D341Med (cell line): Measurements from ENCODE around the gene KLHL42.
"Not testable (repeated sequence)": the region's sequence is repeated elsewhere in the genome, so short reads cannot be mapped to it uniquely, and the experiment has no call there.

ENCODE experiments used
- DNase-seq: peaks from one replicate; pipeline ENCODE4 v3.0.0; 2012; ENCODE audit warnings: low spot score

The KLHL42 gene

DNA sequence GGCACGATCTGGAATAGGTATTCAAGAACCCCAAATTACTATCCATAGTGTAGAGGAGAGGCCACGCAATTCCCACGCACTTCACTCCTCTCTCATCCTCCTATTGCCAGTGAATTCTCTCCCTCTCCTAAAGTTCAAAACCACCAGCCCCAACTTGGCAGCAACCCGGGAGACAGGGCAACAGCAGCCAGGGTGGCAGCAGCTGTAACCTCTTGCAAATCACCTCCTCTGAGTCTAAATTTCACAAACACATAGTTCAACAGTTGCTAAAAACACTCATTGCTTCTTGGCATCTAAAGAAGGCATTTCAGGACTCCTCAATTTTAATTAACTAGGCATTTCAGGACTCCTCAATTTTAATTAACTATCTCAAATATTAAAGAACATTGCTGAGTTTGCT lies 37.7 kb downstream of the KLHL42 start:
- no peak for DNase-seq

DNA sequence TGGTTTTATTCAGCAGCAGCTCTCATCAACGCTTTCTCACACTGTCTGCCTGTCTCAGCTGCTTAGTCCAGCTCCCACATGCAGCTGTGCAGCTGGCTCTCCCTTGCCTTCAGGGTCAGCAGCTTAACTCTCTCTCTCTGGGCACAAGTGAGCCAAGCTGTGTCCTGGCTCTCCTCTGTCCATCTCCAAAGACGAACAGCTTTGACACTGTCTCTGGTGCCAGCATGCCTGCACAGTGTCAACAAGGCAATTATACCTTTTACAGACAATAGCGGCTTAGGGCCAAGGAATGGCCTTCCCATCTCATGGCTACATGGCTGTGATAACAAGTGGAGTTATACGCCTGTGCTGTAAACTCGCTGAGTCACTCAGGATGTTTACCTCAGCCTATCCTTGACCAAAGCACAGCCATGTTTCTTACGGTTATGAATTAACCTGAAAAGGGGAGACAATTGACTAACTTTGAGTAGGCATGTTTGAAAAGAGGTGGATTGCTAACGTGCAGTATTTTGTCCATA lies 38.4 kb downstream of the KLHL42 start:
- no peak for DNase-seq

DNA sequence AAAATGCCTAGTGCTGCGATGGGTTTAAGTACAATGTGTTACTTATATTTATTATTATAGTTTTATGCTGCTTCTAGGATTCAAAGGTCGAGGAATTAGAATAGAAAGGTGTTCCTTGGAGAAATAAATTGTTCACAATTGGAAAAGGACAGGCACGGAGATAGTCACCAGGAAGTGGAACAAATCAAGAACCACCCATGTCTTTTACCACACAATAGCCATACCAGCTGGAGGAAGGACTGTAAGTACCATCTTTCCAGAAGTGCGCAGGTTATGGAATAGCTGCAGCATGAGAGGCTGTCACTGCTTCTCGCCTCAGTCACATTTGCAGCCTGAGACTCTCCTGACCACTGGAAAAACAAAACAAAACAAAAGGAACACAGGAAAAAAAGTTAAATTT lies 40.5 kb downstream of the KLHL42 start:
- no peak for DNase-seq

DNA sequence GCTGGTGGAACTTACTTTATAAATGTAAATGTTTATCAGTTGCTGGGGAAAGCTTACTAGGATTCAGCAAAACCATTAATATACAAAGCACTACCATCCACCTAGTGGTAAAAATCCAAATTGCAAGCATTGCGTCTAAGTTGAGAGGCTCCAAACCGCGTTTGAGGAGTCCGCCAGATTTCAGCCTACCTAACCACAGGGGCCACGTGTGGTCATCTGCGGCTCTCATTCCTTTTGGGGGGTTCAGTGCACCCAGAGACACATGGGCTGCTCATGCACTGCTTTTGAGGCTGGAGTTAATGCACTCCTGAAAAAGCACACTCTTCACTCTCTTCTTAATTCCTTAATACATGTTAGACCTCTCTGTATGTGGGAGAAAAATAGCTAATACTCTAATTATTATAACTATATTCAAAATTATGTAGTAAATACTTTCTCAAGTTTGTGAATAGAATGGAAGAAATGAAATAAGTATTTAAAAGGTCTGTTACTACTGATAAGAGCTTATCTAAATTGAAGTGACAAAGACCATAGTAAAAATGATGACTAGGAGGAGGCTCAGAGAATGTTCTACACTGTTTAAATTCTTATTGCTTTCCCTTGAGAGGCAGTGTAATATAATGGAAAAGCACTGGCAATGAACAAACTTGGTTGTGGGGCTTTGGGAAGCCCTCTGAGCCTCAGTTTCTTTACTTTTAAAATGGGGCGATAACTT lies 41.4 kb downstream of the KLHL42 start:
- DNase-seq, result peak; percentile 74

DNA sequence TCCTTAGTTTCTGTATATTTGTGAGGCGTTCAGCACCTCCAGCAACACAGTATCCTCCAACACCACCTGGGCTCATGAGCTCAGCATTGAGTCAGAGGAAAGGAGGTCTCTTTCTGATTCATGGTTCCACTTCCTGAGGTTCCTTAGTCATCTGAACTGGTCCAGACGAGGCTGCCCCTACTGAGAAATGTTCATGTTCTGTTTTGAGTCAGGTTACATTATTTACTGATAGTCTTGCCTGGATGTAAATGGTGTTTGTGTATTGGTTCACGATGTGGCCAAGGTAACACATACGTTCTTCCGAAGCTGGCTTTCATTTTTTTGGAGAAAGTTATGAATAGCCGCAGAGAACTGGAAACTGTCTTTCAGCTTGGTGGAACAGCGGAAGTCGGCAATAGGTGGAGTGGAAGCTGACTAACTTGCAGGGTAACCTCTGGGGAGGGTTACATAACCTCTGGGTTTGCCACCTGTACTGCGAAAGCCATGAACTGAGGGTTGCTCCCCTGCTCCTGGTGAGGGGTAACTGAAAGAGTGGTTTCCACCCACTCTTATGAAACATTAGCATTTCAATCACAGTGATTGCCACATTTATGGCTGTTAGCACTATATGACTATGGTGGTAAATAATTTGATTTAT lies 42.2 kb downstream of the KLHL42 start:
- no peak for DNase-seq

DNA sequence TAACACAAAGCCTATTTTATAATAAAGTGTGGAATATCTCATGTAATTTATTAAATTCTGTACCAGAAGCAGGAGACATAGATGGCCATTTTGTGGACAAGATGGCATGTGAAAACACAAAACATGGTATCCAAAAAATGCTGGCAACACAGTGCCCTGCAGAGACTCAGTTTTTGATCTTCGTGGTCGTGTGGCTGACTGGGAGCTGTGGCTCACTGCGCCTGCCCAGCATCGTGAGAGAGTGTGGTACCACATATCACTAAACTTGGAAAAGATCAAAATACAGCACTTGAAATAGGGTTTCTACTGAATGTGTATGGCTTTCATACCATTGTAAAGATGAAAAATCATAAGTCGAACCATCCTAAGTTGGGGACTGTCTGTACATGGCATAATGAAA lies 43.0 kb downstream of the KLHL42 start:
- no peak for DNase-seq

DNA sequence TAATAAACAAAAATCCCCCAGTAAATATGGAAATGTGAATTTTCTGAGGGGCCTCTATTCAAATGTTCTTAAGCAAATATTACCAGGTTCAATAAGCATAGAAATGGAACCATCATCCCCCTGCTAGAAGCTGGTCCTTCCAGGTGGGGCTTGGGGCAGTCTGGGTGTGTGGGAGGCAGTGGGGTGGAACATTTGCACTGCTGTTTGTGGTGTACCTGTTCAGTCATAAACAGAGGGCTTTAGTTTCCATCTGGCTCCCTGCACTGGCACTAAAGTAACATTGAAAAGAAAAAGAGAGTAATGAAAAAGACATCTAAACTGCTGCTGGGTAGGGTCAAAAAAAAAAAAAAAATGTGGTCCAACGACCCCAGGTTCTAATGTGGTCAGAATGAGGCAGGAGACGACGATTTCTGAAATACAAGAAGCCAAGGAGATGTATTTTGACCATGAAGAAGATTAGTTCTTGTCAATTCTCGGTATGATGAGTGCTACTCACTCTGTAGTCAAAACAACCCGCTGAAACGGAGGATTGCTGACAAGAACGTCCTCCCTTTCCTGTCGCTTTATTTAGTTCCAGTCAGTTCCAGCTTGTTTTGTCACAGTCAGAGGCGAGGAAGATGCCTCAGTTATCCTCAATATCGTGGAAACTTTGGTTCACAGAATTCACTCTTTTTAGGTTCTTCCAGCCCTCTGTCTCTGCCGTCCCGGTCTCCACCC lies 44.3 kb downstream of the KLHL42 start:
- DNase-seq, result no peak

DNA sequence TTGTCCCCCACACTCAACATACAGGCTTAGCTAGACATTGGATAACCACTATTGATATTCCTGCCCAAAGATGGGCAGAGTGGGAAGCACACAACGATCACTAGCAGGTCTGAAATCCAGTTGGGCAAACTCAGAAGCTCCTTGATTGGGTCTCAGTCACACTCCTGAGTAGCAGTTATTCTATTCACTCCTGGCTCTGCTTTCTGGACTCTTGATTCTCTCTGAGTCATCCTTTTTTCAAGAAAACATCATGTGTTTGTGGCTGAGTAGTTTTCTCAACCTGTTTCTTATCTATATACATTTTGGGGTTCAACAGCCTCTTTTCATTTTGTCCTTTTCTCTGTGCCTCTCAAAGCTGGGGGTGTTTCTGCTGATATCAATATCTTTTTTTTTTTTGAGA lies 46.0 kb downstream of the KLHL42 start:
- no peak for DNase-seq

DNA sequence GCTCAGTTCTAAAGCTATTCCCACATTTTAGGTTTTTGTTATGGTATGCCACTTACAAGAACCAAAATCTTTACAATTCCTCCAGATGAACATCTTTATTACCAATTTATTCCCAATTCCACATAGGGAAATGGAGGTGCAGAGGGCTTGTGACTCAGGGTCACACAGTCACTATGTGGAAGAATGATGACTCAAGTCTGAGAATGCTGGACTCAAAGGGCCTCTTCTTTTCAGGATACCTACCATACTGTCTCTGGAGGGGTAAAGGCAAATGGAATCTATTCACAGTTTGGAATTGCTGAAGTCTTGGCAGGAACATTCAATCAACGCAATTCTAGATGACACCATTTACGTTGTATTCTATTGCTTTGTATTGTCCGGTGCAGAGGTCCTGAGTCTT lies 48.2 kb downstream of the KLHL42 start:
- no peak for DNase-seq

DNA sequence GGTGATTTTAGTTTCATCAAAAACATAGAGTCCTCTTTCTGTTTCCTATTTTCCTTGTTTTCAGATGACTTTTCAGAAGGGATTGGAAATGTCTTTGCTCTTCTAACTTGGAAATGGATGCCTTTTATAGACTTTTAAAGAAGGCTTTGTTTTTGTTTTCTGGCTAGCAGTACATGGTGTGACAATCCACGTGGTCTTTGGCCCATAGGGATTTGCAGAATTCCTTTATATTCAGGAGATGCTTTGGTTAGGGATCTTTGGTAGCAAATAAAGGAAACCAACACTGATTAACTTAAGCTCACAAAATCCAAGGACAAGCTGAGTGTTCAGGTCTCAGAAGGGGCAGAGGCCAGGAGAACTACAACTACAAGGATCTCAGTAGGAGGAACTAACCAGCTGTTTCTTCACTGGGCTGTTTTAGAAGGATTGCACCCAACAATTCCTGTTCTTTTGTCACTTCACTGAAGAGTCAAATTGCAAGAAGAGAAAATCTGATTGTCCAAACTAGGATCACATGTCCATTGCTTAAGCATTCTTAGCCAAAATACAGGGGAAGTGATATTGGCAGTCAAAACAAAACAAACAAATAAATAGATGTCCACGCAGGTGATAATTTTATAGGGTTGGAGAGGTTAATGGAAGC lies 58.6 kb downstream of the KLHL42 start:
- DNase-seq, result no peak

DNA sequence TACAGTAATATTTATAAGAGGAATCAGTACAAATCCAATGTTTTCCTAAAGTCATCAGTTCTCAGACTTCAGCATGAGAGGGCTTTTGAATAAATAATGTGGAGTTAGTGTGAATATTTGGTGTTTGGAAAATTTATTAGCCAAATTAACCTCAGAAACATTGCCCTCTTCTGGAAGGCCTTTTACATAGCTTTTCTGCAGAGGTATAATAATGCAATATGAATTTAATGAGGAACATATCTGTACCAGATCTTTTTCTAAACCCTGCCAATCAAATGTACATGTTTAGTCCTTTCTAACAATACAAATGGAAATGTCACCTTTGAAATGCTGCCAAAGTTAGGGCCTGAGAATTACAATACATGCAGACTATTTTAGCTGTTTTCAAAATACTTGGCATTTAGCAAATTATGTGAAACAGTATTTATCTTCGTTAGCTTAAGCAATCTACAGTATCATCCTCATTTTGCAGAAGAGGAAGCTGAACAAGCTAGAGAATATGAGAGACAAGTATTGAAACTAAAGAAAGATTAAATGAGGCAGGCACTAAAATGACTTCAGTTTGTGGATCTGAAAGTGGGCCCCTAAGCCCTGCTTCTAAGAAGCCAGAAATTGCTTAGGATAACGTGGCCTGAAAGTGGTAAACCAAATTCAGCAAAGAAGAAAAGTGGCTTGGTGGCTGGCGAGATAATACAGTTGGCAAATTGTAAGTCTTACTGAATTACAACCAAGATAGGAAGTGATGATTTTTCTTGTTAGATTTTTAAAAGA lies 60.4 kb downstream of the KLHL42 start:
- DNase-seq, result no peak

DNA sequence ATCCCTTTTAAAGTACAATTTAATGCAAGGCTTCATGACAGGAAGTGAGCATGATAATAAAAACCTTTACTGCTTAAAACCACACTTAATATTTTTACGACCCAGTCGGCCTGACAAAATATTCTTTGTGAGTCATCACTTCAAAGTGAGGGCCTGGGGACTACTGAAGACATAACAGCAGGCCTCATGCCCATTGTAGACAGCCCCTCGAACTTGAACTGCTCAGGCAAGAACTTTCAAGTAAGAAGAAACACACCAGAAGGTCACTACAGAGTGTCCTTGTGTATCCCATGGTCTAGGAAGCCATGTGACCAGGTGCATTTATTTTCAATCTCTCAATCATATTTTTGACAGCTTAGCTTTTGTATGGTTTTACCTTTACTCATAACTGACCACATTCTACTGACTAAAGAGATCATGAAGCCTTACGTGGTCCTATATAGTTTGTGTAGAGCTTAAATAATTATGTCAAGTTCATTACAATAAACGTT lies 61.4 kb downstream of the KLHL42 start:
- no peak for DNase-seq

DNA sequence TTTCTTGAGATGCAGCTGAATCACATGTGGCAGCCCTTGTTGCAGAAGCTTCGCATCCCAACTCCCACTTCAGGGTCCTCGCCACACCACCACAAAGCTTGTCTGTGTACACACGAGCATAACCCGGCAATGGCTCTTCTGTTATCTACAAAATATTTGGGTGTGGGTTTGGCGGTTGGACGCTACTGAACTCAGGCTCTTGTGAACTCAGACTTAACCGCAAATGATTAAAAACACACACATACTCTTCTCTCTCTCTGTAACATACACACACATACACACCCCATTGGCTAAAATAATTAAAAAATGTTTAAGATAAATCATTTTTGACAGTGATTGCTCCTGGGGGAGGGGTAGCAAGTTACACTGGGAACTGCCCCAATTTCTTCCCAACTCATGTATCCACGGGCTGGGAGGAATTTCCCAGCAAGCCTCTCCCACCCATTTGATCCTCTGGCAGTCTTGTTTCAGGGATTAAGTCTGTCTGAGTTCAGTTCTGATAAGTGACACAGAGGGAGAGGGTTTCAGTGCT lies 63.7 kb downstream of the KLHL42 start:
- DNase-seq, result no peak

DNA sequence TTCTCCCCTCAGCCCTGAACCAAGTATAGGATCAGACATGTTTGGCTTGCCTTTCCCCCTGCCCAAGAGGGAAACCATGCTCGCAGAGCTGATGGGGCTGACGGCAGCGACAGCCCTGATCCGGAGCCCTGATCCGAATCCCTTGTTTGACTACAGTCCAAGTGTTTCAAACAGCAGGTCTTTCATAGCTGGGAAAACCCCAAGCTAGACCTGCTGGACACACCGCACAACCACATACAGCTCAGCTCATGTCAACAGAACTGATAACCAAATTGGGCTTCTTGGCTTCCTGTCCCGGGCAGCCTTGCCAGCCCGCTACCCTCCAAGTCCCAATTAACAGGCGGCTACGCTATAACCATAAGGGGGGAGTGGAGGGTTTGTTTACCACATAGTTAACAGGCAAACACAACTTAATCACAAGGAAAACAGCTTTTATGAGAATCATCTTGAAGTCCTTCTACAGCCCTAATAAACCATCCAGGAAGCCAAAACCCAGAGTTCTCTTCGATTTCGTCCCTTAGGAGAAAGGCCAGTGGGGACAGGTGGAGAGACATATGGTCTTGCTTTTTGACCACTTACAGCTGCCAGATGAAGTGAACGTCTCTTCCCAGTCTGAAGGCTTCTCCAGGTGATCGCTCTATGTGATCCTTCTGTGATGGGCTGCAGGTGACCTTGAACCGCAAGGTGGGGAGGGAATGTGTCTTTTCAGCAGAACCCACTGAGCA lies 64.5 kb downstream of the KLHL42 start:
- no peak for DNase-seq

DNA sequence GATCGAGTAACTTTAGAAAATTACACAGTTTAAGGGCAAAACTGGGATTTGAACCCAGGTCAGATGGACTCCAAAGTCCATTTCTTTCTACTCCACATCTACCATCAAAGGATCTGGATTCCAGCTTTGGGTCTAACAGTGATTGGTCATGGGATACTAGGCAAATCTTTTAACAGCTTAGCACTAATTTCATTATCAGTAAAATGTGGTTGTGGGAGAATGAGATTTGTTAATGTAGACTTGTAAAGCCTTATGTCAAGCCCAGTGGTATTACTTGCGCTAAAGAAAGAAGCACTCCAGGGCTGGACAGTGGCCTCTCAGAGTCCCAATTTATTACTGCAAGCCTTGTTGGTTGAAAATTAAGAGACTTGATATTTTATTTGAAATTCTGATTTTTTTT lies 65.2 kb downstream of the KLHL42 start:
- DNase-seq, result no peak

DNA sequence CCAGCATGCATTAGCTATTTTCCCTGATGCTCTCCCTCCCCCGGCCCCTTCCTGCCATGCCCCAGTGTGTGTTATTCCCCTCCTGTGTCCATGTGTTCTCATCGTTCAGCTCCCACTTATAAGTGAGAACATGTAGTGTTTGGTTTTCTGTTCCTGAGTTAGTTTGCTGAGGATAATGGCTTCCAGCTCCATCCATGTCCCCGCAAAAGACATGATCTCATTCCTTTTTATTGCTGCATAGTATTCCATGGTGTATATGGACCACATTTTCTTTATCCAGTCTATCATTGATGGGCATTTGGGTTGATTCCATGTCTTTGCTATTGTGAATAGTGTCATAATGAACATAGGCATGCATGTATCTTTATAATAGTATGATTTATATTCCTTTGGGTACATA lies 65.7 kb downstream of the KLHL42 start:
- DNase-seq, result not testable (repeated sequence)

DNA sequence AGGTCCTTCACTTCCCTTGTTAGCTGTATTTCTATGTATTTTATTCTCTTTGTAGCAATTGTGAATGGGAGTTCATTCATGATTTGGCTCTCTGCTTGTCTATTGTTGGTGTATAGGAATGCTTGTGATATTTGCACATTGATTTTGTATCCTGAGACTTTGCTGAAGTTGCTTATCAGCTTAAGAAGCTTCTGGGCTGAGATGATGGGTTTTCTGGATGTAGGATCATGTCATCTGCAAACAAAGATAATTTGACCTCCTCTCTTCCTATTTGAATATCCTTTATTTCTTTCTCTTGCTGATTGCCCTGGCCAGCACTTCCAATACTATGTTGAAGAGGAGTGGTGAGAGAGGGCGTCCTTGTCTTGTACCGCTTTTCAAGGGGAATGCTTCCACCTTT lies 67.3 kb downstream of the KLHL42 start:
- DNase-seq, result not testable (repeated sequence)

DNA sequence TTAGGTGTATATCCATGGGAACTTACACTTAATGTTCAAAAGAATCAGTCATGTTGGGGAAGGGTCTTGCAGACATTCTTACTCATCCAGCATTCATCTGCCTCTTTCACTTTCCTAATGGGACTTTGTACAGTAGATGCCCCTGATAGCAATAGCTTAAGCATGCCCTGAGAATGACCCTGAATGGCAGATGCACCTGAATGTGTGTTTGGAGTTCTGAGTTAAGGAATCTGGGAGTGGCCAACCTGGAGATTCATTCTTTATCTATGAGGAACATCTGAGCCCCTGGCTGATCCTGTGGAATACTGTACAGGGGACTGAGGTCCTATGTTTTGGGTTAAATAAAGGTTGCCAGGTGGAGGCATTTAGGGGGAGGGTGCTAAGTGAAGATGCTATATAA lies 71.3 kb downstream of the KLHL42 start:
- no peak for DNase-seq

DNA sequence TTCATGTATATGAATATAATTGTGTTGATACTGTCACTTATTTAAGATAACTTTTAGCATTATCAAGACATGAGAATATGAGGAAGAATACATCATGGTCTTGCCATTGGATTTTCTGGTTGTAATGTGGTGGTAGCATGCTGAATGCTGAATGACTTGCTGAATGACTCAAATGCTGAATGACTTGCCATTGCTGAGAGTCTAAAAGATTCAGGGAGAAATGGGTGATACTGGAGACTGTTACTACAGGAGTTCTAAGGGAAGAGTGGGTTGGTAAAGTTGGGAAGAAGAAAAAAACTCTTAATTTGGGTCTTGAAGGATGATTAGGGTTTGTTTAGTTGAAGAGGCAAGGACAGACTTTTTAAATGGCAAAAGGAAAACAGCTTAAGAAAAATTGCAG lies 72.1 kb downstream of the KLHL42 start:
- DNase-seq, result no peak
